Chondrocyte (in vitro differentiated cells): ENCODE measurements around the gene RNF13. TPM values are rescaled to one million over a fixed set of nuclear protein-coding genes. Genes with fewer than 3 reads are reported as not detected.

Experiments
- DNase-seq: peaks from one replicate; pipeline ENCODE4 v3.0.0; 2021; ENCODE audit warnings: mixed read lengths, low spot score
- H3K27ac Mint-ChIP-seq: one replicate; pipeline ENCODE4 v1.8.0; 2021; ENCODE audit warnings: mild to moderate bottlenecking, moderate library complexity, mixed read lengths; ENCODE audit not compliant: unreplicated experiment
- H3K27me3 Mint-ChIP-seq: 2 replicates; pipeline ENCODE4 v1.8.0; 2021; ENCODE audit warnings: low read depth, mixed read lengths
- H3K36me3 Mint-ChIP-seq: 2 replicates; pipeline ENCODE4 v1.8.0; 2021; ENCODE audit warnings: low read depth, mixed read lengths
- H3K4me1 Mint-ChIP-seq: 2 replicates; pipeline ENCODE4 v1.8.0; 2021; ENCODE audit warnings: low read depth, mild to moderate bottlenecking, mixed read lengths
- H3K4me3 Mint-ChIP-seq: one replicate; pipeline ENCODE4 v1.8.0; 2021; ENCODE audit warnings: mild to moderate bottlenecking, moderate library complexity, mixed read lengths; ENCODE audit not compliant: unreplicated experiment
- H3K9me3 Mint-ChIP-seq: 2 replicates; pipeline ENCODE4 v1.8.0; 2021; ENCODE audit warnings: low read depth, mixed read lengths
- CTCF ChIP-seq: fragments of 200-600 bp; sonication (generic); IDR thresholded peaks from 2 replicates; pipeline ENCODE4 v1.5.0; 2021; ENCODE audit warnings: antibody characterized with exemption, mild to moderate bottlenecking, moderate library complexity
- total RNA-seq: library from RNA; stranded (reverse); gene quantifications from 3 replicates; pipeline ENCODE4 v1.2.1, GENCODE V29; 2021

RNF13 gene
- total RNA-seq, 1 donor from 2014 or later: 43.1 TPM

GRCh38 chr3:149848688-149849087, 35.7 kb downstream of the RNF13 start:
- Mint-ChIP-seq H3K36me3 (peaks cover 8% of the 10 kb centered on the region), H3K9me3 (no peaks in the 10 kb centered on the region), H3K4me1 (peaks cover 9% of the 10 kb centered on the region), H3K4me3 (no peak overlapping the region), H3K27me3 (no peaks in the 10 kb centered on the region), H3K27ac (no peak overlapping the region)
- no peak for DNase-seq
- no peak for TF ChIP-seq CTCF

GRCh38 chr3:149850787-149851584, 38.0 kb downstream of the RNF13 start:
- H3K27ac Mint-ChIP-seq: no peak overlapping the region
- no peak overlapping the region for H3K4me3 Mint-ChIP-seq
- no peaks in the 10 kb centered on the region for H3K27me3 Mint-ChIP-seq
- peaks cover 13% of the 10 kb centered on the region for H3K36me3 Mint-ChIP-seq
- H3K9me3 Mint-ChIP-seq: no peaks in the 10 kb centered on the region
- TF ChIP-seq CTCF: no peak
- no peak for DNase-seq
- H3K4me1 Mint-ChIP-seq: no peaks in the 10 kb centered on the region

GRCh38 chr3:149858911-149859310, 45.9 kb downstream of the RNF13 start:
- peaks cover 9% of the 10 kb centered on the region for H3K36me3 Mint-ChIP-seq
- H3K4me1 Mint-ChIP-seq: no peaks in the 10 kb centered on the region

GRCh38 chr3:149860881-149861280, 47.9 kb downstream of the RNF13 start:
- TF ChIP-seq CTCF: no peak
- DNase-seq: no peak
- no peaks in the 10 kb centered on the region for H3K27me3 Mint-ChIP-seq
- no peak overlapping the region for H3K27ac Mint-ChIP-seq
- no peaks in the 10 kb centered on the region for H3K9me3 Mint-ChIP-seq
- no peaks in the 10 kb centered on the region for H3K4me1 Mint-ChIP-seq
- peaks cover 8% of the 10 kb centered on the region for H3K36me3 Mint-ChIP-seq
- H3K4me3 Mint-ChIP-seq: no peak overlapping the region

More at GRCh38 chr3:149858911-149859310, 45.9 kb downstream of the RNF13 start:
- no peak for TF ChIP-seq CTCF
- Mint-ChIP-seq H3K9me3 (no peaks in the 10 kb centered on the region), H3K27me3 (no peaks in the 10 kb centered on the region), H3K4me3 (no peak overlapping the region), H3K27ac (no peak overlapping the region)
- no peak for DNase-seq

GRCh38 chr3:149867563-149867962, 54.5 kb downstream of the RNF13 start:
- Mint-ChIP-seq H3K27ac (no peak overlapping the region), H3K4me1 (no peaks in the 10 kb centered on the region), H3K4me3 (no peak overlapping the region), H3K9me3 (peaks cover 22% of the 10 kb centered on the region), H3K27me3 (no peaks in the 10 kb centered on the region), H3K36me3 (peaks cover 22% of the 10 kb centered on the region)
- no peak for DNase-seq
- TF ChIP-seq CTCF: no peak
